Trophoblast cell (in vitro differentiated cells and primary cell): ENCODE data around the gene KLHL40.

Experiments
- DNase-seq, 2 donors: peaks; one replicate each; pipeline ENCODE4 v3.0.0-alpha.2; 2016
- H2AFZ ChIP-seq: 2 replicates; pipeline ENCODE4 v1.6.1; 2013; ENCODE audit warnings: low read length, moderate library complexity, mild to moderate bottlenecking; ENCODE audit not compliant: insufficient read depth, poor library complexity
- H2AK5ac ChIP-seq: 2 replicates; pipeline ENCODE4 v1.6.1; 2013; ENCODE audit warnings: mild to moderate bottlenecking, low read length
- H2BK120ac ChIP-seq: 2 replicates; pipeline ENCODE4 v1.6.1; 2013; ENCODE audit warnings: low read length, mild to moderate bottlenecking, moderate library complexity; ENCODE audit not compliant: insufficient read depth, poor library complexity
- H2BK12ac ChIP-seq: 2 replicates; pipeline ENCODE4 v1.6.1; 2013; ENCODE audit warnings: mild to moderate bottlenecking, low read length, moderate library complexity
- H2BK5ac ChIP-seq: 2 replicates; pipeline ENCODE4 v1.6.1; 2013; ENCODE audit warnings: low read length, low read depth, moderate library complexity, mild to moderate bottlenecking; ENCODE audit not compliant: poor library complexity
- H3K14ac ChIP-seq: 2 replicates; pipeline ENCODE4 v1.6.1; 2013; ENCODE audit warnings: mild to moderate bottlenecking, low read length
- H3K18ac ChIP-seq: 2 replicates; pipeline ENCODE4 v1.6.1; 2013; ENCODE audit warnings: mild to moderate bottlenecking, low read length
- H3K23ac ChIP-seq: 2 replicates; pipeline ENCODE4 v1.6.1; 2013; ENCODE audit warnings: low read length
- H3K27ac ChIP-seq: 2 replicates; pipeline ENCODE4 v1.5.1; 2013; ENCODE audit warnings: low read depth, mild to moderate bottlenecking, inconsistent platforms, low read length, moderate library complexity
- H3K27me3 ChIP-seq: 2 replicates; pipeline ENCODE4 v1.6.1; 2013; ENCODE audit warnings: inconsistent platforms, mild to moderate bottlenecking, low read length, moderate library complexity; ENCODE audit not compliant: insufficient read depth
- H3K36me3 ChIP-seq, 2 experiments: 1 replicate in 1 of 2; 2 replicates in 1 of 2; pipeline ENCODE4 v1.6.1; 2013; ENCODE audit warnings: low read length in 2 of 2, mild to moderate bottlenecking in 2 of 2, moderate library complexity in 1 of 2; ENCODE audit not compliant: insufficient read depth in 2 of 2, control insufficient read depth in 1 of 2
- H3K4ac ChIP-seq: 2 replicates; pipeline ENCODE4 v1.6.1; 2013; ENCODE audit warnings: low read depth, mild to moderate bottlenecking, low read length, moderate library complexity
- H3K4me1 ChIP-seq, 2 experiments: 1 replicate in 1 of 2; 2 replicates in 1 of 2; pipeline ENCODE4 v1.6.1; 2013; ENCODE audit warnings: low read length in 2 of 2, mild to moderate bottlenecking in 2 of 2, moderate library complexity in 1 of 2; ENCODE audit not compliant: insufficient read depth in 2 of 2, control insufficient read depth in 1 of 2
- H3K4me2 ChIP-seq: 2 replicates; pipeline ENCODE4 v1.6.1; 2013; ENCODE audit warnings: inconsistent platforms, mild to moderate bottlenecking, low read length, moderate library complexity
- H3K4me3 ChIP-seq: 2 replicates; pipeline ENCODE4 v1.5.1; 2013; ENCODE audit warnings: mild to moderate bottlenecking, low read depth, low read length, inconsistent platforms
- H3K79me1 ChIP-seq: one replicate; pipeline ENCODE4 v1.6.1; 2013; ENCODE audit warnings: low read length
- H3K79me2 ChIP-seq: 2 replicates; pipeline ENCODE4 v1.6.1; 2013; ENCODE audit warnings: low read length, mild to moderate bottlenecking; ENCODE audit not compliant: control insufficient read depth, insufficient read depth, poor library complexity
- H3K9ac ChIP-seq: 2 replicates; pipeline ENCODE4 v1.6.1; 2013; ENCODE audit warnings: mild to moderate bottlenecking, low read length
- H3K9me3 ChIP-seq: 2 replicates; pipeline ENCODE4 v1.6.1; 2013; ENCODE audit warnings: low read depth, mild to moderate bottlenecking, control low read depth, inconsistent platforms, low read length; ENCODE audit not compliant: insufficient read depth
- H4K12ac ChIP-seq: 2 replicates; pipeline ENCODE4 v1.6.1; 2013; ENCODE audit warnings: low read depth, mild to moderate bottlenecking, low read length, moderate library complexity
- H4K8ac ChIP-seq: 2 replicates; pipeline ENCODE4 v1.6.1; 2013; ENCODE audit warnings: low read depth, mild to moderate bottlenecking, low read length, moderate library complexity
- H4K91ac ChIP-seq: one replicate; pipeline ENCODE4 v1.6.1; 2013; ENCODE audit warnings: low read depth, mild to moderate bottlenecking, low read length, moderate library complexity
- WGBS: extraction: QIAGEN DNeasy Blood & Tissue Kit; methylation state at CpG from one replicate; pipeline ENCODE4 v1.1.7; 2013; ENCODE audit warnings: missing lambda C conversion rate; ENCODE audit not compliant: insufficient read length, insufficient coverage; ENCODE audit errors: extremely low coverage; 5-methylcytosine and 5-hydroxymethylcytosine counted together

The KLHL40 gene

GRCh38 chr3:42705962-42706585, 20.7 kb downstream of the KLHL40 start:
- no peak overlapping the region for H4K91ac ChIP-seq
- H3K79me1 ChIP-seq, result no peaks in the 10 kb centered on the region
- H3K27me3 ChIP-seq, result no peaks in the 10 kb centered on the region
- no peak overlapping the region for H2AFZ ChIP-seq
- H3K18ac ChIP-seq, result no peak overlapping the region
- no peaks in the 10 kb centered on the region for H3K4me1 ChIP-seq
- H3K79me2 ChIP-seq, result no peaks in the 10 kb centered on the region
- H3K4me2 ChIP-seq, result no peak overlapping the region
- no peak overlapping the region for H2BK5ac ChIP-seq
- H3K14ac ChIP-seq, result no peak overlapping the region
- H4K8ac ChIP-seq, result no peak overlapping the region
- H3K9me3 ChIP-seq, result peaks cover 1% of the 10 kb centered on the region
- H3K4ac ChIP-seq, result no peak overlapping the region
- H3K9ac ChIP-seq, result no peak overlapping the region
- no peak overlapping the region for H3K23ac ChIP-seq
- no peak for DNase-seq
- H3K4me3 ChIP-seq, result no peak overlapping the region
- no peak overlapping the region for H2BK12ac ChIP-seq
- no peak overlapping the region for H2BK120ac ChIP-seq
- H3K36me3 ChIP-seq, result no peaks in the 10 kb centered on the region
- no peak overlapping the region for H3K27ac ChIP-seq
- no peak overlapping the region for H2AK5ac ChIP-seq
- no peak overlapping the region for H4K12ac ChIP-seq
- no CpG with 5 or more reads among the region's 10 CpGs for WGBS

DNA sequence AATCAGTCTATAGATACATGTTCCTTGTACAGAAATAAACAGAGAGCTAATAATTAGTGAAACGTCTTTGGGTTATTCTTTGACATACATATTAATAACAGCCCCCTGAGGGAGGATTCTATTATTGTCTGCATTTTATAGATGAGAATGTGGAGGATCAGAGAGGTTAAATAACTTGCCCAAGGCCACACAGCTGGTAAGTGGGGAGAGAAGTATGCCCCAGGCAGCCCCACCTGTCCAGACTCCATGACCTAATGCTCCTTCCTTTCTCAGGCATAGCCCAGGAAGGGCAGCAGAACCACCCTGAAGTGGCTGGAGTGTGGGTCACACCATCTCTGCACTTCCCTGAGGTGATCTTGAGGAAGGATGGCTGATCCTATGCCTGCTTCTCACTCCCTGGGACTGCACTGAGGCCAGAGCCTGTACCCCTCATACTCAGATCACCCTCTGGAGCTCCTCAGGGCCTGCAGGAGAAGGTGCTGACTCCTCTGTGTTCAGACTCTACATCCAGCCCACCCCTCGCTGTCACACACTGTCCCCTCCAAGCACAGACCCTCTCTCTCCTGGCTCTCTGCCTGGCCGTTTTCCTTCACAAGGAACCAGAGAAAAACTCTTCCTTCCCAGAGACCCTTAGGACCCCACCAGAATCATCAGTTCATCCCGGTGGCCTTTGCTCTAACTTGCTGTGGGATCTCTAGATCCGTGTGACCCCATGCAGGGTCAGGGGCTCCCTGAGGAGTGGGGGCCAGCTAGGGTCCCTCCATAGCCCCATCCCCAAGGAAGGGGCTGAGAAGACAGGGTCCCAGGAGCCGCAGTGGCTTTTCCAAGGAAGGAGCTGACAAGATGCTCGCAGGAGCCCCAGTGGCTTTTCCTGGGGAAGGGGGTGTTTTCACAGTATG, 21.6 kb downstream of the KLHL40 start:
- no peaks in the 10 kb centered on the region for H3K79me2 ChIP-seq

GRCh38 chr3:42707620-42708355, 22.5 kb downstream of the KLHL40 start:
- no peak overlapping the region for H3K14ac ChIP-seq
- no peak overlapping the region for H2BK5ac ChIP-seq
- no CpG with 5 or more reads among the region's 8 CpGs for WGBS
- no peaks in the 10 kb centered on the region for H3K27me3 ChIP-seq
- H3K4me1 ChIP-seq, result no peaks in the 10 kb centered on the region
- H3K79me1 ChIP-seq, result no peaks in the 10 kb centered on the region
- H3K9me3 ChIP-seq, result peaks cover 1% of the 10 kb centered on the region
- H3K9ac ChIP-seq, result no peak overlapping the region
- H3K27ac ChIP-seq, result no peak overlapping the region
- no peak overlapping the region for H4K8ac ChIP-seq
- no peak overlapping the region for H2AFZ ChIP-seq
- H4K12ac ChIP-seq, result no peak overlapping the region
- H3K23ac ChIP-seq, result no peak overlapping the region
- H4K91ac ChIP-seq, result no peak overlapping the region
- no peak overlapping the region for H3K18ac ChIP-seq
- H3K36me3 ChIP-seq, result no peaks in the 10 kb centered on the region
- DNase-seq, result no peak
- H2AK5ac ChIP-seq, result no peak overlapping the region
- no peak overlapping the region for H2BK120ac ChIP-seq
- no peak overlapping the region for H3K4ac ChIP-seq
- no peak overlapping the region for H2BK12ac ChIP-seq
- peak overlapping the region; percentile 38 for H3K4me3 ChIP-seq
- H3K79me2 ChIP-seq, result no peaks in the 10 kb centered on the region
- no peak overlapping the region for H3K4me2 ChIP-seq

More for the DNA sequence above, 21.6 kb downstream of the KLHL40 start:
- no peak overlapping the region for H2BK12ac ChIP-seq
- H2BK5ac ChIP-seq, result no peak overlapping the region
- no peaks in the 10 kb centered on the region for H3K4me1 ChIP-seq
- no peak overlapping the region for H4K12ac ChIP-seq
- H3K27me3 ChIP-seq, result no peaks in the 10 kb centered on the region
- H3K18ac ChIP-seq, result no peak overlapping the region
- no CpG with 5 or more reads among the region's 7 CpGs for WGBS
- H2AFZ ChIP-seq, result no peak overlapping the region
- no peak overlapping the region for H3K4me2 ChIP-seq
- peaks cover 1% of the 10 kb centered on the region for H3K9me3 ChIP-seq
- peak overlapping the region; percentile 38 for H3K4me3 ChIP-seq
- no peak overlapping the region for H3K4ac ChIP-seq
- DNase-seq, result no peak
- H3K14ac ChIP-seq, result no peak overlapping the region
- no peak overlapping the region for H4K8ac ChIP-seq
- no peak overlapping the region for H3K23ac ChIP-seq
- no peak overlapping the region for H2BK120ac ChIP-seq
- no peak overlapping the region for H4K91ac ChIP-seq
- H3K36me3 ChIP-seq, result no peaks in the 10 kb centered on the region
- no peak overlapping the region for H3K27ac ChIP-seq
- H2AK5ac ChIP-seq, result no peak overlapping the region
- H3K9ac ChIP-seq, result no peak overlapping the region
- H3K79me1 ChIP-seq, result no peaks in the 10 kb centered on the region

DNA sequence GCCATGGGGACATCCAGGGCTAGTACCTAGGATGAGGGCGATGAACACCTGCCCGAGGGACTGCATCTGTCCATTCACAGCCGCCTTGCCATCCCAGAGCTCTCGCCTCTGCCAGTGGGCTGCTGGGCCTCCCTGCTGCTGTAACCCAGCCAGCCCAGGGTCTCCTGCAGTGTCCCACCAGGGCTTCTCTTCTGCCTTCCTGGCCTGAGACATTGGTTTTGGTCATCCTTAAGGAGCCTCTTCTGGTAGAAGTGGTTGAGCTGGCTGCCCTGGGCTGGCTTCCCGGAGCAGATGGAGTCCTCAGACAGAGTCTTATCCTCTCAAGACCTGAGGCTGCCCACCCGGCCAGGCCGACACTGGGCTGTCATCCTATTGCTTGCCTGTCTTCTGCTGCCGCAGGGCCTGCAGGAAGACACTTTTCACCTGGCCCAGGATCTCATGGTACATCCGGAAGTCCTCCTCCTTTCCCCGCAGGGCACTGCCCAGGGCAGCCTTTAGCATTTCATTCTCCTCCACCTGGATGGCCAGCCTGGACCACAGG, 23.3 kb downstream of the KLHL40 start:
- Histone ChIP-seq H3K79me2 (no peaks in the 10 kb centered on the region), H2BK120ac (no peak overlapping the region), H4K12ac (no peak overlapping the region), H2AK5ac (no peak overlapping the region), H4K91ac (no peak overlapping the region), H3K9me3 (peaks cover 1% of the 10 kb centered on the region), H3K4ac (no peak overlapping the region), H4K8ac (no peak overlapping the region), H3K36me3 (no peaks in the 10 kb centered on the region), H3K4me3 (no peak overlapping the region), H3K23ac (no peak overlapping the region), H3K18ac (no peak overlapping the region), H2BK5ac (no peak overlapping the region), H3K27me3 (no peaks in the 10 kb centered on the region), H2BK12ac (no peak overlapping the region), H3K79me1 (no peaks in the 10 kb centered on the region), H3K27ac (no peak overlapping the region), H3K4me1 (no peaks in the 10 kb centered on the region), H3K4me2 (no peak overlapping the region), H2AFZ (no peak overlapping the region), H3K14ac (no peak overlapping the region), H3K9ac (no peak overlapping the region)
- no CpG with 5 or more reads among the region's 10 CpGs for WGBS
- no peak for DNase-seq
